ENCODE results near the gene TLL2. TPM values are rescaled to one million over a fixed set of nuclear protein-coding genes. Genes with fewer than 3 reads are reported as not detected.

TLL2 gene
- total RNA-seq, 6 donors from 2014 or later: 0.06 to 0.20 TPM; not detected in 4

DNA sequence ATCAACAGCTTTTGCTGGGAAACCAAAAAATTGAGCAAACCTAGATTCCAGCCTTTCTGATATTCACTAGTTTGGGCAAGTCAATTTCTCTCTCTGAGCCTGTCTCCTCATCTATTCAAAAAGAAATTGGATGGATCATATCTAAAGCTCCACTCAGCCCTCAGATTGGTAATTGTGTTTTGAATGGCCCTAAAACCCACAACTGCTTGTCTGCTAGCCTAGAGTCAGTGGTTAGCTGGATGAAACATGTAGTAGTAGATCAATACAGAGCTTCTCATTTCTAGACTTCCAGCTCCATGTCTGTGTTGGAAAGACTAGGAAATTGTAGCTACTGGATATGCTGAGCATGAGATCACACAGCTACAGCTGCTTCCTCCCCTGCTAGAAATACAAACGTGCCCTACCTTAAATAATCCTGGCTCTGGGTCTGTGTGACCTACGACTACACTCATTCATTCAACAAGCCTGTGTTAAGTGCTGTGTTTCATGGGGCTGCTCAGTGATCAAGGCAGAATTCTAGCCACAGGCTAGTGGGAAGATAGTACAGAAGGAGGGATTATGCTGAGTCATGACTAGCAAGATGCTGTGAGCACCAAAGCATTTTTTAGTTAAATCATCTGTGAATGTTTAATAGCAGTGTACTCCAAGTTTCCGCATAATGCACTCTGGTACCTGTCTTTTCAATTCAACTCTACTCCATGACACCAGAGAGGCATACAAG lies 193.8 kb downstream of the TLL2 start:
- Histone ChIP-seq H3K27me3 (no peaks in the 10 kb centered on the region), H3K4me1 (no peaks in the 10 kb centered on the region), H3K36me3 (no peaks in the 10 kb centered on the region), H3K27ac (no peak overlapping the region), H3K4me3 (no peak overlapping the region), H3K9me3 (no peaks in the 10 kb centered on the region)
- DNase-seq (no peak), ATAC-seq (ENCODE audit: low FRiP score in 2 of 2) (no peak)
- WGBS, 2 donors: 43 to 54% methylated on average over 2 to 3 of the region's 3 CpGs
- TF ChIP-seq POLR2AphosphoS5 (IDR thresholded peaks at IDR 0.05): no peak
- TF ChIP-seq POLR2A (IDR thresholded peaks at IDR 0.05): no peak
- no peak for TF ChIP-seq EP300 (IDR thresholded peaks at IDR 0.05)
- no peak for TF ChIP-seq CTCF (IDR thresholded peaks at IDR 0.05)

- DNase-seq: no peak
- TF ChIP-seq EP300 (IDR thresholded peaks at IDR 0.05) (no peak), POLR2AphosphoS5 (IDR thresholded peaks at IDR 0.05) (no peak), CTCF (IDR thresholded peaks at IDR 0.05) (no peak), POLR2A (IDR thresholded peaks at IDR 0.05) (no peak)
- H3K36me3 ChIP-seq: no peaks in the 10 kb centered on the region
- H3K27me3 ChIP-seq: no peaks in the 10 kb centered on the region
- H3K9me3 ChIP-seq: no peaks in the 10 kb centered on the region
- H3K27ac ChIP-seq: no peak overlapping the region
- 75 to 82% methylated on average over 4 of the region's 4 CpGs for WGBS, 2 donors
- H3K4me3 ChIP-seq: no peak overlapping the region
- H3K4me1 ChIP-seq: no peaks in the 10 kb centered on the region
- no peak for ATAC-seq (ENCODE audit: low FRiP score in 2 of 2)
Measured at GRCh38 chr10:96317067-96317833, 196.5 kb downstream of the TLL2 start.

Other genes starting within 250 kb of the TLL2 start
- gene BLNK, start 242.4 kb downstream of the TLL2 start, total RNA-seq: 10 to 100 TPM in 4 of 6 donors, 1 to 10 TPM in 2; 7.0 to 17.8 (median 10.8) TPM
- not detected for gene DNTT, start 209.5 kb downstream of the TLL2 start, total RNA-seq
- not detected for gene OPALIN, start 154.9 kb downstream of the TLL2 start, total RNA-seq
- 100 to 1,000 TPM in 2 of 6 donors, 10 to 100 TPM in 4; 30.4 to 112 (median 80.8) TPM for gene TM9SF3, start 73.1 kb upstream of the TLL2 start, total RNA-seq
- gene PIK3AP1, start 206.6 kb upstream of the TLL2 start, total RNA-seq: 10 to 100 TPM; 22.0 to 64.8 (median 34.6) TPM

Measured in upper lobe of left lung (tissue), 6 donors.